ENCODE data around the gene CHSY3. TPM values are rescaled to one million over a fixed set of nuclear protein-coding genes. Genes with fewer than 3 reads are reported as not detected.
A peak's percentile ranks its signal among the peaks of the same experiment; 100 is the strongest.

The CHSY3 gene
- total RNA-seq, 1 donor from 2014 or later: not detected

GRCh38 chr5:129899454-129899853, 4.8 kb upstream of the CHSY3 start:
- H3K4me3 Mint-ChIP-seq (ENCODE audit: unreplicated experiment): no peak overlapping the region
- peaks cover 2% of the 10 kb centered on the region for H3K4me1 Mint-ChIP-seq (ENCODE audit: low read depth, unreplicated experiment)
- H3K36me3 Mint-ChIP-seq (ENCODE audit: unreplicated experiment): peaks cover 5% of the 10 kb centered on the region
- no peak for TF ChIP-seq CTCF (IDR thresholded peaks at IDR 0.05; ENCODE audit: partially characterized antibody, unreplicated experiment)
- H3K27ac Mint-ChIP-seq (ENCODE audit: unreplicated experiment): no peak overlapping the region
- H3K27me3 Mint-ChIP-seq (ENCODE audit: unreplicated experiment): peaks cover 8% of the 10 kb centered on the region
- DNase-seq: no peak
- peaks cover 7% of the 10 kb centered on the region for H3K9me3 Mint-ChIP-seq (ENCODE audit: unreplicated experiment)

- Mint-ChIP-seq H3K4me1 (ENCODE audit: low read depth, unreplicated experiment) (peaks cover 9% of the 10 kb centered on the region), H3K9me3 (ENCODE audit: unreplicated experiment) (peaks cover 13% of the 10 kb centered on the region), H3K27me3 (ENCODE audit: unreplicated experiment) (peaks cover 24% of the 10 kb centered on the region), H3K36me3 (ENCODE audit: unreplicated experiment) (peaks cover 5% of the 10 kb centered on the region), H3K4me3 (ENCODE audit: unreplicated experiment) (no peak overlapping the region), H3K27ac (ENCODE audit: unreplicated experiment) (no peak overlapping the region)
- DNase-seq: no peak
- no peak for TF ChIP-seq CTCF (IDR thresholded peaks at IDR 0.05; ENCODE audit: partially characterized antibody, unreplicated experiment)
Observed at GRCh38 chr5:129902816-129903215, 1.4 kb upstream of the CHSY3 start.

GRCh38 chr5:129903466-129904101, 681 bp upstream of the CHSY3 start:
- Mint-ChIP-seq H3K4me3 (ENCODE audit: unreplicated experiment) (peak overlapping the region; percentile 92), H3K4me1 (ENCODE audit: low read depth, unreplicated experiment) (peaks cover 9% of the 10 kb centered on the region), H3K36me3 (ENCODE audit: unreplicated experiment) (peaks cover 5% of the 10 kb centered on the region), H3K27me3 (ENCODE audit: unreplicated experiment) (peaks cover 24% of the 10 kb centered on the region), H3K9me3 (ENCODE audit: unreplicated experiment) (peaks cover 13% of the 10 kb centered on the region), H3K27ac (ENCODE audit: unreplicated experiment) (no peak overlapping the region)
- no peak for TF ChIP-seq CTCF (IDR thresholded peaks at IDR 0.05; ENCODE audit: partially characterized antibody, unreplicated experiment)
- DNase-seq: no peak

- Mint-ChIP-seq H3K27ac (ENCODE audit: unreplicated experiment) (no peak overlapping the region), H3K4me3 (ENCODE audit: unreplicated experiment) (peak overlapping the region; percentile 97), H3K36me3 (ENCODE audit: unreplicated experiment) (peaks cover 5% of the 10 kb centered on the region), H3K4me1 (ENCODE audit: low read depth, unreplicated experiment) (peaks cover 9% of the 10 kb centered on the region), H3K9me3 (ENCODE audit: unreplicated experiment) (peaks cover 13% of the 10 kb centered on the region), H3K27me3 (ENCODE audit: unreplicated experiment) (peaks cover 24% of the 10 kb centered on the region)
- DNase-seq: peak; percentile 54
- TF ChIP-seq CTCF (IDR thresholded peaks at IDR 0.05; ENCODE audit: partially characterized antibody, unreplicated experiment): no peak
Observed at GRCh38 chr5:129904667-129905472, 605 bp downstream of the CHSY3 start.
